H1 (cell line): ENCODE measurements around the gene DISC1. TPM values are rescaled to one million over a fixed set of nuclear protein-coding genes. Genes with fewer than 3 reads are reported as not detected.

Experiments used
- CTCF ChIA-PET: fragments of 300-600 bp; sonication (Branson Sonifier 250); formaldehyde crosslinking; loops from one replicate; lab custom pipeline; 2021; ENCODE audit not compliant: partially characterized antibody; lab: Charles Lee
- POLR2A ChIA-PET: fragments of 300-600 bp; sonication (Branson Sonifier 250); formaldehyde crosslinking; loops from one replicate; lab custom pipeline; 2021; ENCODE audit warnings: inconsistent platforms; ENCODE audit not compliant: partially characterized antibody; lab: Charles Lee
- DNase-seq, 2 experiments: peaks; one replicate each; pipeline versions ENCODE4 v3.0.0 to v3.0.0-alpha.2; 2010 to 2022; ENCODE audit warnings: low spot score in 2 of 2, low read depth in 1 of 2, mixed read lengths in 1 of 2
- FAIRE-seq: peaks from 2 replicates; lab custom pipeline; 2011; peaks lifted over from hg19 to GRCh38; lab: Jason Lieb, UNC
- H2AFZ ChIP-seq: 2 replicates; pipeline ENCODE4 v1.8.1; 2012; ENCODE audit warnings: low read length, inconsistent platforms
- H2AK5ac ChIP-seq: 2 replicates; pipeline ENCODE4 v1.6.1; 2013; ENCODE audit warnings: low read depth, low read length
- H2BK120ac ChIP-seq: replicated peaks from 2 replicates; pipeline ENCODE3; 2013; ENCODE audit warnings: low read depth, low read length, inconsistent platforms
- H2BK12ac ChIP-seq: 2 replicates; pipeline ENCODE4 v1.6.1; 2013; ENCODE audit warnings: low read depth, low read length
- H2BK15ac ChIP-seq: 2 replicates; pipeline ENCODE4 v1.6.1; 2013; ENCODE audit warnings: low read length
- H2BK20ac ChIP-seq: 2 replicates; pipeline ENCODE4 v1.6.1; 2013; ENCODE audit warnings: low read length
- H2BK5ac ChIP-seq: 2 replicates; pipeline ENCODE4 v1.6.1; 2013; ENCODE audit warnings: low read depth, low read length
- H3K14ac ChIP-seq: 2 replicates; pipeline ENCODE4 v1.6.1; 2013; ENCODE audit warnings: inconsistent platforms; ENCODE audit not compliant: insufficient read length
- H3K18ac ChIP-seq: 2 replicates; pipeline ENCODE4 v1.6.1; 2013; ENCODE audit warnings: low read length; ENCODE audit errors: extremely low read depth
- H3K23ac ChIP-seq: 2 replicates; pipeline ENCODE4 v1.6.1; 2013; ENCODE audit warnings: inconsistent platforms; ENCODE audit not compliant: insufficient read length
- H3K23me2 ChIP-seq: 2 replicates; pipeline ENCODE4 v1.6.1; 2013; ENCODE audit warnings: low read depth, low read length
- H3K27ac ChIP-seq: 2 replicates; pipeline ENCODE4 v1.6.1; 2011; ENCODE audit warnings: low read depth, low read length, inconsistent platforms
- H3K27me3 ChIP-seq, 4 experiments: replicated peaks in 1 of 4; 1 replicate in 1 of 4; 2 replicates in 3 of 4; pipeline versions ENCODE4 v1.6.1 to v1.8.1; 2011 to 2013; ENCODE audit warnings: low read length in 3 of 4, mild to moderate bottlenecking in 3 of 4, inconsistent platforms in 2 of 4, mixed read lengths in 2 of 4, moderate library complexity in 1 of 4; ENCODE audit not compliant: control insufficient read depth in 3 of 4, insufficient read depth in 3 of 4; ENCODE audit errors: extremely low read depth in 1 of 4
- H3K36me3 ChIP-seq, 4 experiments: 2 replicates each; pipeline versions ENCODE4 v1.6.1 to v1.8.1; 2011 to 2013; ENCODE audit warnings: mild to moderate bottlenecking in 4 of 4, low read length in 3 of 4, moderate library complexity in 2 of 4, control low read depth in 1 of 4, inconsistent platforms in 1 of 4; ENCODE audit not compliant: insufficient read depth in 4 of 4, control insufficient read depth in 2 of 4
- H3K4ac ChIP-seq: replicated peaks from 2 replicates; pipeline ENCODE3; 2013; ENCODE audit warnings: low read length, low read depth, mixed read lengths, inconsistent platforms; ENCODE audit not compliant: insufficient read length
- H3K4me1 ChIP-seq, 4 experiments: replicated peaks in 1 of 4; 1 replicate in 1 of 4; 2 replicates in 3 of 4; pipeline versions ENCODE4 v1.6.1 to v1.8.1; 2011 to 2013; ENCODE audit warnings: low read length in 3 of 4, inconsistent platforms in 2 of 4, mixed read lengths in 1 of 4; ENCODE audit not compliant: insufficient read depth in 4 of 4, control insufficient read depth in 3 of 4
- H3K4me2 ChIP-seq, 2 experiments: 2 replicates each; pipeline versions ENCODE4 v1.6.1 to v1.8.1; 2011 to 2013; ENCODE audit warnings: low read depth in 2 of 2, low read length in 2 of 2, control low read depth in 1 of 2, inconsistent platforms in 1 of 2, mild to moderate bottlenecking in 1 of 2; ENCODE audit not compliant: insufficient read depth in 1 of 2
- H3K4me3 ChIP-seq, 4 experiments: fragments of 200-600, 300-600 bp in 1 of 4; sonication (generic), shearing (Covaris generic), sonication (Bioruptor Twin) in 1 of 4; 2 replicates each; pipeline versions ENCODE4 v1.5.1 to v1.8.1; 2011 to 2016; ENCODE audit warnings: low read length in 4 of 4, low read depth in 3 of 4, control low read depth in 2 of 4, inconsistent platforms in 2 of 4, mild to moderate bottlenecking in 2 of 4, mixed read lengths in 1 of 4, moderate library complexity in 1 of 4; ENCODE audit not compliant: insufficient read depth in 2 of 4; ENCODE audit errors: extremely low read depth in 1 of 4
- H3K56ac ChIP-seq: replicated peaks from 2 replicates; pipeline ENCODE3; 2013; ENCODE audit warnings: low read depth, mild to moderate bottlenecking, mixed read lengths, low read length, inconsistent platforms; ENCODE audit not compliant: insufficient read length
- H3K79me1 ChIP-seq: 2 replicates; pipeline ENCODE4 v1.6.1; 2013; ENCODE audit warnings: low read depth, low read length, control low read depth
- H3K79me2 ChIP-seq, 2 experiments: 2 replicates each; pipeline versions ENCODE4 v1.6.1 to v1.8.1; 2012 to 2013; ENCODE audit warnings: low read length in 2 of 2, mild to moderate bottlenecking in 2 of 2, inconsistent platforms in 1 of 2; ENCODE audit not compliant: insufficient read depth in 2 of 2, control insufficient read depth in 1 of 2
- H3K9ac ChIP-seq, 4 experiments: replicated peaks in 1 of 4; 1 replicate in 1 of 4; 2 replicates in 3 of 4; pipeline versions ENCODE4 v1.6.1 to v1.8.1; 2011 to 2013; ENCODE audit warnings: low read depth in 3 of 4, low read length in 3 of 4, control low read depth in 2 of 4, mild to moderate bottlenecking in 2 of 4, moderate library complexity in 2 of 4, inconsistent platforms in 1 of 4; ENCODE audit errors: extremely low read depth in 1 of 4
- H3K9me3 ChIP-seq, 2 experiments: 2 replicates each; pipeline versions ENCODE4 v1.6.1 to v1.8.1; 2012 to 2013; ENCODE audit warnings: mild to moderate bottlenecking in 2 of 2, moderate library complexity in 2 of 2, control low read depth in 1 of 2, inconsistent platforms in 1 of 2, low read depth in 1 of 2, low read length in 1 of 2, mixed read lengths in 1 of 2; ENCODE audit not compliant: insufficient read depth in 2 of 2
- H4K20me1 ChIP-seq, 2 experiments: replicated peaks in 1 of 2; 2 replicates each; pipeline versions ENCODE3 to v1.8.1; 2011 to 2013; ENCODE audit warnings: inconsistent platforms in 2 of 2, low read length in 2 of 2, mild to moderate bottlenecking in 1 of 2; ENCODE audit not compliant: insufficient read depth in 2 of 2, control insufficient read depth in 1 of 2
- H4K5ac ChIP-seq: 2 replicates; pipeline ENCODE4 v1.6.1; 2013; ENCODE audit warnings: low read length, low read depth, mixed read lengths, inconsistent platforms; ENCODE audit not compliant: insufficient read length
- H4K8ac ChIP-seq: 2 replicates; pipeline ENCODE4 v1.8.0; 2013; ENCODE audit warnings: mild to moderate bottlenecking, moderate library complexity, low read length, inconsistent platforms; ENCODE audit not compliant: insufficient read depth; ENCODE audit errors: extremely low read depth
- H4K91ac ChIP-seq: replicated peaks from 2 replicates; pipeline ENCODE3; 2013; ENCODE audit warnings: low read length, mixed read lengths, inconsistent platforms; ENCODE audit not compliant: insufficient read length
- CHD2 ChIP-seq: IDR thresholded peaks from 2 replicates; pipeline ENCODE4 v1.6.1; 2012; ENCODE audit warnings: low read length, improper control_type of control experiment
- JUND ChIP-seq: IDR thresholded peaks from 2 replicates; pipeline ENCODE4 v1.6.1; 2011; ENCODE audit warnings: mild to moderate bottlenecking, improper control_type of control experiment, low read length
- KDM1A ChIP-seq: fragments of 200-600, 300-600 bp; sonication (generic); IDR thresholded peaks from 2 replicates; pipeline ENCODE4 v1.7.1; 2016; ENCODE audit warnings: mild to moderate bottlenecking, low read length, borderline replicate concordance
- KDM4A ChIP-seq: IDR thresholded peaks from one replicate; pipeline ENCODE4 v1.7.1; 2012; ENCODE audit warnings: low read depth, mild to moderate bottlenecking, moderate library complexity, low read length, inconsistent platforms; ENCODE audit not compliant: severe bottlenecking
- MAFK ChIP-seq: IDR thresholded peaks from 2 replicates; pipeline ENCODE4 v1.6.1; 2012; ENCODE audit warnings: low read depth, mild to moderate bottlenecking, improper control_type of control experiment, low read length
- NANOG ChIP-seq: IDR thresholded peaks from 2 replicates; pipeline ENCODE4 v1.6.1; 2011; ENCODE audit warnings: low read length, low read depth, mild to moderate bottlenecking, inconsistent platforms; ENCODE audit not compliant: insufficient read depth, poor library complexity, severe bottlenecking
- RAD21 ChIP-seq, 2 experiments: IDR thresholded peaks in 1 of 2; conservative IDR thresholded peaks in 1 of 2; 2 replicates each; pipeline ENCODE4 v1.6.1; 2011; ENCODE audit warnings: low read depth in 2 of 2, low read length in 2 of 2, improper control_type of control experiment in 1 of 2, inconsistent platforms in 1 of 2, mild to moderate bottlenecking in 1 of 2, moderate library complexity in 1 of 2
- SP2 ChIP-seq: IDR thresholded peaks from 2 replicates; pipeline ENCODE4 v1.6.1; 2012; ENCODE audit warnings: mild to moderate bottlenecking, low read length, inconsistent platforms
- SUZ12 ChIP-seq: fragments of 200-600 bp; sonication (generic); IDR thresholded peaks from 2 replicates; pipeline ENCODE4 v1.6.1; 2012; ENCODE audit warnings: mild to moderate bottlenecking, inconsistent platforms, low read length, moderate library complexity, mixed read lengths
- ZNF274 ChIP-seq: IDR thresholded peaks from 2 replicates; pipeline ENCODE4 v1.7.0; 2012; ENCODE audit warnings: low read length, borderline replicate concordance; ENCODE audit errors: extremely low read depth
- polyA plus RNA-seq, 7 experiments: library from polyadenylated mRNA; depleted of rRNA in 3 of 7; stranded (reverse) in 5 of 7; unstranded in 2 of 7; fragments of >200 nt in 5 of 7; fragments of 200-250 nt in 2 of 7; gene quantifications; 1 replicate in 5 of 7; 2 replicates in 1 of 7; 4 replicates in 1 of 7; pipeline versions ENCODE4 v1.2.1 to v1.2.3, GENCODE V29; 2011 to 2013; ENCODE audit warnings: missing spikeins in 2 of 7, mixed read lengths in 2 of 7
- total RNA-seq: library from RNA; stranded (reverse); fragmentation: NEBNext Ultra II Directional; extraction: Animal tissue kit (Norgen Biotek cat#: 25700); gene quantifications from 2 replicates; pipeline ENCODE4 v1.2.1, GENCODE V29; 2021
- TF ChIP-seq, protein P1 (sequence below): IDR thresholded peaks from 2 replicates; pipeline ENCODE4 v1.6.1; 2011; ENCODE audit warnings: low read depth, mild to moderate bottlenecking, low read length; ENCODE audit not compliant: insufficient read depth

Gene DISC1
- total and polyA plus RNA-seq, 2 of the 8 experiments (the other 6 are each of a cell fraction or from before 2014, with no cell fraction given) = 1.1 to 3.5 TPM

DNA sequence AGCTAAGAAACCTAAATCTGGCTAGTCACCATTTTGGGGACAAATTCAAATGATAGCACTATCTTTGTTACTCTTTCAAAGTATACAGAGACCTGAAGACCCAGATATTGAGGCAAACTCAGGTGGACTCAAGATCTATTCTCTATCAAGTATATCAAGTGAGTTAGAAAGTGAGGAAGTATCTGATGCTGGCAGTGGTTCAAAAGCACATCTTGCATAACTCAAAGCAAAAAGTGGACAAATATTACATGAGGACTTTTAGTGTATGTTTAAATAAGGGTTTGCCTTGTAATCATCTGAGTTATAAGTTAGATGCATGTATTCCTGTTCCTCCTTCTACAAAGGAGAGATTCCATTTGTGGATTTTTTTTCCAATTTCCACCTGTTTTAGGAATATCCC is 338.4 kb downstream of the DISC1 start:
- Histone ChIP-seq H3K23me2 (no peaks in the 10 kb centered on the region), H4K8ac (no peak overlapping the region), H2BK20ac (no peak overlapping the region), H4K91ac (no peak overlapping the region), H2BK120ac (no peak overlapping the region), H3K36me3 (0 out of 8 replicates have a peak, but pooled peaks cover 0 to 2% (median 0%) of the 10 kb centered on the region in 4 experiments), H3K9me3 (no peaks in the 10 kb centered on the region), H2BK15ac (no peak overlapping the region), H2BK5ac (no peak overlapping the region), H3K4ac (no peak overlapping the region), H3K27me3 (no peaks in the 10 kb centered on the region), H3K79me2 (no peaks in the 10 kb centered on the region), H3K79me1 (no peaks in the 10 kb centered on the region), H3K4me2 (no peak overlapping the region), H2BK12ac (no peak overlapping the region), H3K27ac (no peak overlapping the region), H4K20me1 (no peaks in the 10 kb centered on the region), H2AK5ac (no peak overlapping the region), H2AFZ (no peak overlapping the region), H3K56ac (no peak overlapping the region), H3K18ac (no peak overlapping the region), H3K4me3 (no peak overlapping the region), H3K4me1 (peaks cover 0 to 5% (median 0%) of the 10 kb centered on the region in 4 experiments; a peak in 1 of 7 replicates), H3K14ac (no peak overlapping the region), H4K5ac (no peak overlapping the region), H3K9ac (no peak overlapping the region), H3K23ac (no peak overlapping the region)
- TF ChIP-seq CHD2 (no peak), SUZ12 (no peak), KDM1A (no peak), JUND (no peak), ZNF274 (no peak), MAFK (no peak), RAD21 (IDR thresholded peaks at IDR 0.05 in 1 of 2, conservative IDR thresholded peaks at IDR 0.05 in 1 of 2; ENCODE audit: low read depth in 2 of 2, low read length in 2 of 2) (no peak), NANOG (no peak), SP2 (no peak), KDM4A (no peak)
- TF ChIP-seq, protein P1, sequence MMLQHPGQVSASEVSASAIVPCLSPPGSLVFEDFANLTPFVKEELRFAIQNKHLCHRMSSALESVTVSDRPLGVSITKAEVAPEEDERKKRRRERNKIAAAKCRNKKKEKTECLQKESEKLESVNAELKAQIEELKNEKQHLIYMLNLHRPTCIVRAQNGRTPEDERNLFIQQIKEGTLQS = no peak
- CTCF ChIA-PET = no interaction called here
- POLR2A ChIA-PET = interaction anchor here (1.0 kb wide), 1 partner anchor 172 kb away, joined by 3 read pairs; no protein-coding TSS in a partner anchor
- DNase-seq = no peak
- FAIRE-seq = no peak
